K562 (cell line): ENCODE measurements around the gene DHRS13. TPM values are rescaled to one million over a fixed set of nuclear protein-coding genes. Genes with fewer than 3 reads are reported as not detected.
A peak's percentile ranks its signal among the peaks of the same experiment; 100 is the strongest.

Experiments
- CHD1 ChIP-seq: fragments of 200-600 bp; sonication (generic); IDR thresholded peaks from one replicate; pipeline ENCODE4 v1.6.1; 2012; ENCODE audit warnings: mild to moderate bottlenecking, moderate library complexity, low read length, inconsistent platforms
- CTBP1 ChIP-seq: fragments of 450-650 bp; IDR thresholded peaks from 2 replicates; pipeline ENCODE4 v1.6.1; 2016; ENCODE audit warnings: borderline replicate concordance
- DMBX1 ChIP-seq: fragments of 250-450 bp; sonication (Bioruptor Pico); IDR thresholded peaks from 2 replicates; pipeline ENCODE4 v1.8.0; 2022; ENCODE audit warnings: inconsistent platforms, mild to moderate bottlenecking, moderate library complexity, borderline replicate concordance
- ETV1 ChIP-seq: fragments of 450-650 bp; conservative IDR thresholded peaks from 2 replicates; pipeline ENCODE4 v1.6.1; 2016; ENCODE audit warnings: missing genetic modification characterization, control low read depth, low read depth, missing compliant biosample characterization
- FOS ChIP-seq: IDR thresholded peaks from 3 replicates; pipeline ENCODE4 v1.6.1; 2011; ENCODE audit not compliant: insufficient read length; ENCODE audit errors: extremely low read depth
- FOXA3 ChIP-seq, 2 experiments: fragments of 450-650 bp in 1 of 2; sonication (generic) in 1 of 2; formaldehyde crosslinking; IDR thresholded peaks in 1 of 2; conservative IDR thresholded peaks in 1 of 2; 2 replicates each; pipeline versions ENCODE4 v1.4.0 to v1.8.0; 2020 to 2022; ENCODE audit warnings: mild to moderate bottlenecking in 2 of 2, missing genetic modification reagents in 1 of 2
- HDAC2 ChIP-seq: fragments of 450-650 bp; IDR thresholded peaks from 2 replicates; pipeline ENCODE4 v1.6.1; 2016; ENCODE audit warnings: mild to moderate bottlenecking
- KDM5B ChIP-seq: fragments of 200-600 bp; sonication (generic); IDR thresholded peaks from 2 replicates; pipeline ENCODE4 v1.6.1; 2012; ENCODE audit warnings: low read depth, mild to moderate bottlenecking, moderate library complexity, low read length, control low read depth, inconsistent platforms; ENCODE audit not compliant: insufficient replicate concordance
- POLR3G ChIP-seq: IDR thresholded peaks from 2 replicates; pipeline ENCODE4 v1.6.1; 2011; ENCODE audit not compliant: insufficient read length, insufficient replicate concordance; ENCODE audit errors: extremely low read depth
- RAD21 ChIP-seq, 2 experiments: fragments of 250-450 bp in 1 of 2; fragments of 450-650 bp in 1 of 2; sonication (Bioruptor Pico) in 1 of 2; formaldehyde crosslinking in 1 of 2; IDR thresholded peaks in 1 of 2; conservative IDR thresholded peaks in 1 of 2; 2 replicates each; pipeline versions ENCODE4 v1.4.0 to v1.8.0; 2020 to 2022; ENCODE audit warnings: mild to moderate bottlenecking in 2 of 2, moderate library complexity in 1 of 2
- RCOR1 ChIP-seq, 2 experiments: IDR thresholded peaks; 2 replicates each; pipeline ENCODE4 v1.6.1; 2012; ENCODE audit warnings: low read depth in 2 of 2, low read length in 2 of 2, borderline replicate concordance in 1 of 2, improper control_type of control experiment in 1 of 2
- RHOXF2B ChIP-seq: fragments of 250-450 bp; sonication (Bioruptor Pico); conservative IDR thresholded peaks from 2 replicates; pipeline ENCODE4 v1.5.1; 2021
- RUNX1 ChIP-seq: sonication (generic); IDR thresholded peaks from 2 replicates; pipeline ENCODE4 v1.6.1; 2016; ENCODE audit warnings: antibody characterized with exemption, low read depth
- SMARCA4 ChIP-seq: fragments of 450-650 bp; IDR thresholded peaks from 2 replicates; pipeline ENCODE4 v1.6.1; 2016
- SPI1 ChIP-seq: IDR thresholded peaks from 2 replicates; pipeline ENCODE4 v1.6.1; 2011; ENCODE audit warnings: low read depth, low read length, control low read depth, borderline replicate concordance
- SUPT5H ChIP-seq: fragments of 450-650 bp; IDR thresholded peaks from 2 replicates; pipeline ENCODE4 v1.6.1; 2016
- polyA plus RNA-seq, 8 experiments: library from polyadenylated mRNA; depleted of rRNA in 4 of 8; stranded (reverse) in 5 of 8; unstranded in 3 of 8; fragments of >200 nt; fragmentation: Nextera tagmentation in 2 of 8; fragmentation: Illumina TruSeq in 1 of 8; extraction: Ambion mirVana in 2 of 8; extraction: Trizol in 1 of 8; gene quantifications; 2 replicates each; pipeline versions ENCODE4 v1.2.1 to v1.2.3, GENCODE V29; 2011 to 2014; ENCODE audit warnings: inconsistent platforms in 1 of 8, missing spikeins in 1 of 8
- total RNA-seq, 7 experiments: library from RNA; depleted of rRNA in 6 of 7; stranded (reverse); fragments of >200 nt in 6 of 7; fragmentation: Illumina TruSeq in 2 of 7; extraction: Trizol in 2 of 7; gene quantifications; 2 replicates each; pipeline versions ENCODE4 v1.2.1 to v1.2.3, GENCODE V29; 2011 to 2021; ENCODE audit warnings: low replicate concordance in 1 of 7
- TF ChIP-seq, protein P1 (sequence below): sonication (generic); formaldehyde crosslinking; IDR thresholded peaks from 2 replicates; pipeline ENCODE4 v1.5.0; 2020; ENCODE audit warnings: missing genetic modification reagents
- TF ChIP-seq, protein P2 (sequence below), 3 experiments: IDR thresholded peaks in 2 of 3; conservative IDR thresholded peaks in 1 of 3; 2 replicates each; pipeline ENCODE4 v1.5.1; 2011 to 2012; ENCODE audit warnings: low read length in 3 of 3, mild to moderate bottlenecking in 3 of 3, control low read depth in 2 of 3, improper control_type of control experiment in 1 of 3, inconsistent platforms in 1 of 3, low read depth in 1 of 3, mixed read lengths in 1 of 3, moderate library complexity in 1 of 3; ENCODE audit not compliant: insufficient read depth in 2 of 3
- TF ChIP-seq, protein P3 (sequence below), 2 experiments: IDR thresholded peaks; 2 replicates each; pipeline ENCODE4 v1.6.1; 2011; ENCODE audit warnings: borderline replicate concordance in 1 of 2, control low read depth in 1 of 2, low read depth in 1 of 2, low read length in 1 of 2, mild to moderate bottlenecking in 1 of 2, mixed read lengths in 1 of 2, moderate library complexity in 1 of 2; ENCODE audit not compliant: insufficient read depth in 1 of 2, insufficient read length in 1 of 2, poor library complexity in 1 of 2, severe bottlenecking in 1 of 2; ENCODE audit errors: extremely low read depth in 1 of 2
- TF ChIP-seq, protein P4 (sequence below), 2 experiments: fragments of 450-650 bp; IDR thresholded peaks; 2 replicates each; pipeline ENCODE4 v1.6.1; 2016

The DHRS13 gene
- total and polyA plus RNA-seq, 9 of the 15 experiments (the other 6 are each of a cell fraction or from before 2014, with no cell fraction given): 0.32 to 52.3 (median 34.3) TPM; not detected in 1

DNA sequence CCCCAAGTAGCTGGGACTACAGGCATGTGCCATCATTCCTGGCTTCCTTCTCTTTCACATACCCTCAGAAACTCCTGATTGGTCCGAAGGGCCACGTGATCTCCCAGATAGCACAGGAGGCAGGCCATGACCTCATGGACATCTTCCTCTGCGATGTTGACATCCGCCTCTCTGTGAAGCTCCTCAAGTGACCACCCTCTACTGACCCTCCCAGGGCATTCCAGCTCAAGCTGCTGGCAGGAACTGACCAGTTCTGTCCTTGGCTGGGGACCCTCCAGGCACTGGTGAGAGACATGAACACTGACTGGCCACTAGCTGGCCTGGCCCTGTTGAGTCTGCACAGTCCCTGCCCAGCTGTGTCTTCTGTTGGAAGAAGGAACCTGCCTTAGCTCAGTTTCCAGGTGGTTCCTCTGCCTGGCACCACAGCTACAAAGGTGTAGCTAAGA, 42.5 kb downstream of the DHRS13 start (continued):
- TF ChIP-seq DMBX1 (CRISPR knock-in tag) (peak; percentile 63), RHOXF2B (CRISPR knock-in tag) (peak; percentile 66; the same call in 1 of the 2 replicates), SPI1 (peak; percentile 20; the same call in 1 of the 2 replicates), CTBP1 (peak; percentile 79; the same call in 1 of the 2 replicates), POLR3G (no peak), KDM5B (peak; percentile 66), FOXA3 (CRISPR knock-in tag; conservative IDR thresholded peaks at IDR 0.05 in 1 of 2, IDR thresholded peaks at IDR 0.05 in 1 of 2) (peak in 1 of 2 experiments; percentile 68; a peak in 1 of 4 replicates), CHD1 (peak; percentile 77), SUPT5H (peak; percentile 45), SMARCA4 (no peak), ETV1 (tag) (peak; percentile 50), RUNX1 (peak; percentile 69; the same call in 1 of the 2 replicates), RCOR1 (IDR thresholded peaks at IDR 0.05; ENCODE audit: borderline replicate concordance in 1 of 2, low read depth in 2 of 2, low read length in 2 of 2) (peak in 1 of 2 experiments; percentile 50; a peak in 1 of 4 replicates), FOS (peak; percentile 76), RAD21 (CRISPR knock-in tag; conservative IDR thresholded peaks at IDR 0.05 in 1 of 2, IDR thresholded peaks at IDR 0.05 in 1 of 2) (peak in 1 of 2 experiments; percentile 20; a peak in 1 of 4 replicates), HDAC2 (0 out of 2 replicates have a peak, but pooled peaks have one; percentile 43)
- TF ChIP-seq, protein P1, sequence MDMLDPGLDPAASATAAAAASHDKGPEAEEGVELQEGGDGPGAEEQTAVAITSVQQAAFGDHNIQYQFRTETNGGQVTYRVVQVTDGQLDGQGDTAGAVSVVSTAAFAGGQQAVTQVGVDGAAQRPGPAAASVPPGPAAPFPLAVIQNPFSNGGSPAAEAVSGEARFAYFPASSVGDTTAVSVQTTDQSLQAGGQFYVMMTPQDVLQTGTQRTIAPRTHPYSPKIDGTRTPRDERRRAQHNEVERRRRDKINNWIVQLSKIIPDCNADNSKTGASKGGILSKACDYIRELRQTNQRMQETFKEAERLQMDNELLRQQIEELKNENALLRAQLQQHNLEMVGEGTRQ: peak; percentile 99
- TF ChIP-seq, protein P2, sequence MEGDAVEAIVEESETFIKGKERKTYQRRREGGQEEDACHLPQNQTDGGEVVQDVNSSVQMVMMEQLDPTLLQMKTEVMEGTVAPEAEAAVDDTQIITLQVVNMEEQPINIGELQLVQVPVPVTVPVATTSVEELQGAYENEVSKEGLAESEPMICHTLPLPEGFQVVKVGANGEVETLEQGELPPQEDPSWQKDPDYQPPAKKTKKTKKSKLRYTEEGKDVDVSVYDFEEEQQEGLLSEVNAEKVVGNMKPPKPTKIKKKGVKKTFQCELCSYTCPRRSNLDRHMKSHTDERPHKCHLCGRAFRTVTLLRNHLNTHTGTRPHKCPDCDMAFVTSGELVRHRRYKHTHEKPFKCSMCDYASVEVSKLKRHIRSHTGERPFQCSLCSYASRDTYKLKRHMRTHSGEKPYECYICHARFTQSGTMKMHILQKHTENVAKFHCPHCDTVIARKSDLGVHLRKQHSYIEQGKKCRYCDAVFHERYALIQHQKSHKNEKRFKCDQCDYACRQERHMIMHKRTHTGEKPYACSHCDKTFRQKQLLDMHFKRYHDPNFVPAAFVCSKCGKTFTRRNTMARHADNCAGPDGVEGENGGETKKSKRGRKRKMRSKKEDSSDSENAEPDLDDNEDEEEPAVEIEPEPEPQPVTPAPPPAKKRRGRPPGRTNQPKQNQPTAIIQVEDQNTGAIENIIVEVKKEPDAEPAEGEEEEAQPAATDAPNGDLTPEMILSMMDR (IDR thresholded peaks at IDR 0.05 in 2 of 3, conservative IDR thresholded peaks at IDR 0.05 in 1 of 3; ENCODE audit: insufficient read depth in 2 of 3, low read depth in 1 of 3, low read length in 3 of 3): peak in 2 of 3 experiments; percentile 14 to 34; a peak in 2 of 6 replicates
- TF ChIP-seq, protein P3, sequence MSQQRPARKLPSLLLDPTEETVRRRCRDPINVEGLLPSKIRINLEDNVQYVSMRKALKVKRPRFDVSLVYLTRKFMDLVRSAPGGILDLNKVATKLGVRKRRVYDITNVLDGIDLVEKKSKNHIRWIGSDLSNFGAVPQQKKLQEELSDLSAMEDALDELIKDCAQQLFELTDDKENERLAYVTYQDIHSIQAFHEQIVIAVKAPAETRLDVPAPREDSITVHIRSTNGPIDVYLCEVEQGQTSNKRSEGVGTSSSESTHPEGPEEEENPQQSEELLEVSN (IDR thresholded peaks at IDR 0.05; ENCODE audit: borderline replicate concordance in 1 of 2, extremely low read depth in 1 of 2, insufficient read depth in 1 of 2, insufficient read length in 1 of 2, low read depth in 1 of 2, low read length in 1 of 2, poor library complexity in 1 of 2, severe bottlenecking in 1 of 2): peak; percentile 17 to 61
- TF ChIP-seq, protein P4, sequence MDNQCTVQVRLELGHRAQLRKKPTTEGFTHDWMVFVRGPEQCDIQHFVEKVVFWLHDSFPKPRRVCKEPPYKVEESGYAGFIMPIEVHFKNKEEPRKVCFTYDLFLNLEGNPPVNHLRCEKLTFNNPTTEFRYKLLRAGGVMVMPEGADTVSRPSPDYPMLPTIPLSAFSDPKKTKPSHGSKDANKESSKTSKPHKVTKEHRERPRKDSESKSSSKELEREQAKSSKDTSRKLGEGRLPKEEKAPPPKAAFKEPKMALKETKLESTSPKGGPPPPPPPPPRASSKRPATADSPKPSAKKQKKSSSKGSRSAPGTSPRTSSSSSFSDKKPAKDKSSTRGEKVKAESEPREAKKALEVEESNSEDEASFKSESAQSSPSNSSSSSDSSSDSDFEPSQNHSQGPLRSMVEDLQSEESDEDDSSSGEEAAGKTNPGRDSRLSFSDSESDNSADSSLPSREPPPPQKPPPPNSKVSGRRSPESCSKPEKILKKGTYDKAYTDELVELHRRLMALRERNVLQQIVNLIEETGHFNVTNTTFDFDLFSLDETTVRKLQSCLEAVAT (IDR thresholded peaks at IDR 0.05): peak in 1 of 2 experiments; percentile 28; a peak in 1 of 4 replicates
